ENCODE results near the gene LGALS3BP. TPM values are rescaled to one million over a fixed set of nuclear protein-coding genes. Genes with fewer than 3 reads are reported as not detected.

LGALS3BP gene
- total and polyA plus RNA-seq, 2 experiments from 2014 or later = 15.1 to 36.5 TPM

GRCh38 chr17:79012563-79013134 lies 32.9 kb upstream of the LGALS3BP start:
- DNase-seq (ENCODE audit: low spot score) (no peak), ATAC-seq (no peak)
- Histone ChIP-seq H3K9me2 (ENCODE audit: insufficient read depth) (no peaks in the 10 kb centered on the region; the same call in 1 of the 2 replicates), H3K36me3 (ENCODE audit: insufficient read depth) (no peaks in the 10 kb centered on the region), H3K27ac (ENCODE audit: low read depth) (no peak overlapping the region), H4K20me1 (replicated peaks; ENCODE audit: insufficient read depth) (peaks cover 8% of the 10 kb centered on the region), H3K4me3 (no peak overlapping the region), H3K4me1 (ENCODE audit: insufficient read depth) (peaks cover 5% of the 10 kb centered on the region; the same call in 1 of the 2 replicates), H3K4me2 (no peak overlapping the region), H3F3A (replicated peaks; ENCODE audit: low read depth) (no peaks in the 10 kb centered on the region), H2AFZ (no peak overlapping the region), H3K79me2 (replicated peaks; ENCODE audit: insufficient read depth) (no peaks in the 10 kb centered on the region), H3K27me3 (ENCODE audit: insufficient read depth) (peaks cover 20% of the 10 kb centered on the region)
- Mint-ChIP-seq H3K27me3 (ENCODE audit: insufficient read depth, low read depth, poor library complexity) (peaks cover 29% of the 10 kb centered on the region), H3K36me3 (ENCODE audit: low read depth) (peaks cover 17% of the 10 kb centered on the region), H3K4me3 (no peak overlapping the region), H3K27ac (no peak overlapping the region), H3K4me1 (peaks cover 13% of the 10 kb centered on the region), H3K9me3 (peaks cover 60% of the 10 kb centered on the region)
- TF ChIP-seq EZH2phosphoT487 (IDR thresholded peaks at IDR 0.05; ENCODE audit: unreplicated experiment) = no peak
- no peak for TF ChIP-seq ETS1 (IDR thresholded peaks at IDR 0.05)
- no peak for TF ChIP-seq REST (IDR thresholded peaks at IDR 0.05; ENCODE audit: unreplicated experiment)
- TF ChIP-seq CTCF (conservative IDR thresholded peaks at IDR 0.05; ENCODE audit: low read depth in 2 of 2) = no peak
- TF ChIP-seq ZNF462 (CRISPR knock-in tag; IDR thresholded peaks at IDR 0.05) = no peak
- TF ChIP-seq CREB1 (CRISPR knock-in tag; IDR thresholded peaks at IDR 0.05; ENCODE audit: low read depth) = no peak
- TF ChIP-seq EZH2 (IDR thresholded peaks at IDR 0.05; ENCODE audit: low read depth, unreplicated experiment) = no peak
- no peak for TF ChIP-seq ZNF114 (CRISPR knock-in tag; IDR thresholded peaks at IDR 0.05)
- no peak for TF ChIP-seq NANOG (IDR thresholded peaks at IDR 0.05; ENCODE audit: borderline replicate concordance)

All from GM23338 (cell line).